GM12873 (cell line): ENCODE measurements around the gene H2BW1.

Source experiments
- TF ChIP-seq, protein P1 (sequence below): IDR thresholded peaks from 2 replicates; pipeline ENCODE4 v1.5.1; 2012; ENCODE audit warnings: low read depth, mild to moderate bottlenecking, moderate library complexity, low read length, control low read depth; ENCODE audit not compliant: insufficient read depth; ENCODE audit errors: missing control alignments

The H2BW1 gene, protein sequence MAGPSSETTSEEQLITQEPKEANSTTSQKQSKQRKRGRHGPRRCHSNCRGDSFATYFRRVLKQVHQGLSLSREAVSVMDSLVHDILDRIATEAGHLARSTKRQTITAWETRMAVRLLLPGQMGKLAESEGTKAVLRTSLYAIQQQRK

DNA sequence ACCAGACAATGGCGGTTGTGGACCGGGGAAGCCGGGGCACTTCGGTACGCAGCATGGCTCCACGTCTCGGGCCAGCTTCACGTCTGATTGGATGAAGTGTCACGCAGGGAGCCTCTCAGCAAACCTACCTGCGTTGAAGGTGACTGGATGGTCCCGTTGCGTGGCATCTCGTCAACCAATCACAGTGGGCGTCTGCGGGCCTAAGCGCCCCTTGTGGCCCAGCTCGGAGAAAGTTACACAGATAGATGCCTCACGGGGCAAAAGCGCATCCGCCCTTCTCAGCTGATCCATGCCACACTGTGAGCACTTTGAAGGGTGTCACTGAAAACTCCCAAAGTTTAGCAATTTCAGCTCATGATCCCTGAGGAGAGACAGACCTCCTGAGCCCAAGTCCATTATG lies at the start of gene H2BW1:
TSS of gene H2BW1 (minus strand) at position 103 of the 400 bp plus-strand sequence. CDS start 132 bp downstream, outside the sequence.
- TF ChIP-seq, protein P1, sequence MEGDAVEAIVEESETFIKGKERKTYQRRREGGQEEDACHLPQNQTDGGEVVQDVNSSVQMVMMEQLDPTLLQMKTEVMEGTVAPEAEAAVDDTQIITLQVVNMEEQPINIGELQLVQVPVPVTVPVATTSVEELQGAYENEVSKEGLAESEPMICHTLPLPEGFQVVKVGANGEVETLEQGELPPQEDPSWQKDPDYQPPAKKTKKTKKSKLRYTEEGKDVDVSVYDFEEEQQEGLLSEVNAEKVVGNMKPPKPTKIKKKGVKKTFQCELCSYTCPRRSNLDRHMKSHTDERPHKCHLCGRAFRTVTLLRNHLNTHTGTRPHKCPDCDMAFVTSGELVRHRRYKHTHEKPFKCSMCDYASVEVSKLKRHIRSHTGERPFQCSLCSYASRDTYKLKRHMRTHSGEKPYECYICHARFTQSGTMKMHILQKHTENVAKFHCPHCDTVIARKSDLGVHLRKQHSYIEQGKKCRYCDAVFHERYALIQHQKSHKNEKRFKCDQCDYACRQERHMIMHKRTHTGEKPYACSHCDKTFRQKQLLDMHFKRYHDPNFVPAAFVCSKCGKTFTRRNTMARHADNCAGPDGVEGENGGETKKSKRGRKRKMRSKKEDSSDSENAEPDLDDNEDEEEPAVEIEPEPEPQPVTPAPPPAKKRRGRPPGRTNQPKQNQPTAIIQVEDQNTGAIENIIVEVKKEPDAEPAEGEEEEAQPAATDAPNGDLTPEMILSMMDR, result no peak

DNA sequence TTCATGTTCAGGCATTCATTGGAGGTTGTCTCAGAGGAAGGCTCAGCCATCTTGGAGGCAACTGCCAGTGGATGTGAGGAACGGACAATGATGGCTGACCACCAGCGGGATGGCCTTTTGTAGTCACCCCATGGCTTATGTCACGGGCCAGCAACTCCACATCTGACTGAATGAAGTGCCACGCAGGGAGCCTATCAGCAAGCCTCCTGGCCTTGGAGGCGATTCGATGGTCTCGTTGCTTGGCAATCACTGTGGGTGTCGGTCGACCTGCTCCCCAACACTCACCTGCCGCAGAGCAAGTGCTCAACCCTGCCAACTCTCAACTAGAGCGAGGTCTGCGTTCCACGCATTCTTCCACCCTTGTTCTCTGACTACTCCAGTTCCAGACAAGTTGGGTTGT lies 33.7 kb upstream of the H2BW1 start:
- TF ChIP-seq, protein P1, result no peak

DNA sequence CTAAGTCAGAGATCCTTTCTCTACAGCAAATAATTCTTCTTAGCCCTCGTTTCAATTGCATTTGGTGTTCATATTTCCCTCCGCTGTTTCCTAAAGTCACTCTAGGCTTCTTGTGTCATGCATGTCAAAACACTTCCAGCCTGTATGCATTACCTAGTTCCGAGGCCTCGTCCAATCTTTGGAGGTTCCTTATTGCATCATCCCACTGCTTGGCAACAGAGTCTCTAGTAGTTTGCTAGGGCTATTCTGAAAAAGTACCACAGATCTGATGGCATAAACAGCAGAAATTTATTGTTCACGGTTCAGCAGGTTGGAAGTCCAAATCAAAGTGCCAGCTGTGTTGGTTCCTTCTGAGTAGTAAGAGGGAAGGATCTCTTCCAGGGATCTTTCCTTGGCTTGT lies 32.1 kb upstream of the H2BW1 start:
- TF ChIP-seq, protein P1, result no peak

DNA sequence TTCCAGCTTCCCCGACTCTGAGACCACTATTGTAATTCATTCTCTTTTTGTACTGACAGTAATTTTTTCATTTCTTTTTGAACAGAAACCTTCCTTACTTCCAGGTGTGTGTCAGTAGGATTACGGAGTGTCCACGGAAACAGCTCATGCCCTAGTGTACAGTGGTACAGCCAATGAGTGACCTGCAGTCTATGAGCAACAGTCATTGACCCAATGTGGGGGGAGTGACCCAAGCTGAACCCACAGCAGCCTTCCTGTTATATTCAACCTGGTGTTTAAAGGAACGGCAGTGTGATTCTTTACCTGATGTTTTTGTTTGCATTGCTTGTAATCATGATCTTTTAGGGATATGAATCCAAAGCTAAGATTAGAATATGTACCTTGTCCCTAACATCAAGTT lies 27.5 kb upstream of the H2BW1 start:
- TF ChIP-seq, protein P1, result no peak

DNA sequence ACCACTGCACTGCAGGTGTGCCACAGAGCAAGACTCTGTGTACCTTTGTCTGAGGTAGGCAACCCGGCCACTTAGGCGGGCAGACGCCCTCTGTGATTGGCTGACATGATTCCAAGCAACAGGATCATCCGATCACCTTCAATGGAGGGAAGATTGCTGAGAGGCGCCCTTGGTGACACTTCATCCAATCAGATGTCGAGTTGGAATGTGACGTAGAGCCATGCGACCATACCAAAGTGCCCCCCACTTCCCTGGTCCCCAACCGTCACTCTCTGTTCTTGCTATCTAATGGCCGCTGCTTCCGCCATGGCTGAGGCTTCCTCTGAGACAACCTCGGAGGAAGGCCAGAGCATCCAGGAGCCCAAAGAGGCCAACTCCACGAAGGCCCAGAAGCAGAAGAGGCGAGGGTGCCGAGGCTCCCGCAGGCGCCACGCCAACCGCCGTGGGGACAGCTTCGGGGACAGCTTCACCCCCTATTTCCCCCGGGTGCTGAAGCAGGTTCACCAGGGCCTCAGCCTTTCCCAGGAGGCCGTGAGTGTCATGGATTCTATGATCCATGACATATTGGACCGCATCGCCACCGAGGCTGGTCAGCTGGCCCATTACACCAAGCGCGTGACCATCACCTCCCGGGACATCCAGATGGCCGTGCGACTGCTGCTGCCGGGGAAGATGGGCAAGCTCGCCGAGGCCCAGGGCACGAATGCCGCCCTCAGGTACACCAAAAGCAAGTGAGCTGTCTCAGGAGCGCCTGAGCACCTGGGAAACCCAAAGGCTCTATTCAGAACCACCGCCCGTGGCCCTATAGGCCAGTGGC lies 26.4 kb upstream of the H2BW1 start, which contains the start of gene H2BW2:
TSS of gene H2BW2 (plus strand) at position 268 of the 817 bp plus-strand sequence. CDS start at position 307, 39 bp downstream.
- TF ChIP-seq, protein P1, result no peak

- TF ChIP-seq, protein P1, result no peak
These were observed 4.6 kb upstream of the H2BW1 start for GRCh38 chrX:104018126-104018525.

GRCh38 chrX:104013158-104013557 lies 350 bp downstream of the H2BW1 start:
- TF ChIP-seq, protein P1, result no peak
